NOMO-1 treated with dmso at 0.1 percent for 144 hours (cell line): ENCODE data around the gene APBA2.

Source experiments
- DNase-seq: peaks from one replicate; lab custom pipeline; 2025; ENCODE audit not compliant: unreplicated experiment; lab: John Stamatoyannopoulos, UW

The APBA2 gene

GRCh38 chr15:29128671-29129070 is 242.9 kb downstream of the APBA2 start:
- DNase-seq: no peak

DNA sequence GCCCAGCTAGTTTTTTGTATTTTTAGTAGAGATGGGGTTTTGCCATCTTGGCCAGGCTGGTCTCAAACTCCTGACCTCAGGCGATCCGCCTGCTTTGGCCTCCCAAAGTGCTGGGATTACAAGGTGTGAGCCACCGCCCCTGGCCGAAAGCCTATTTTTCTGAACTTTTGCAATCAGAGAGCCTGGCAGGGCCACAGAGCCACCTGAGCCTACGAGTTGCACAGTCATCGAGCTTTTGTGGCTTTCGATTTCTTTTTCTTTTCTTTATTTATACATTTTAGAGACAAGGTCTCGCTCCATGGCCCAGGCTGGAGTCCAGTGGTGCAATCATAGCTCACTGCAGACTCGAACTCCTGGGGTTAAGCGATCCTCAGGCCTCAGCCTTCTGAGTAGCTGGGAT is 243.4 kb downstream of the APBA2 start:
- no peak for DNase-seq

DNA sequence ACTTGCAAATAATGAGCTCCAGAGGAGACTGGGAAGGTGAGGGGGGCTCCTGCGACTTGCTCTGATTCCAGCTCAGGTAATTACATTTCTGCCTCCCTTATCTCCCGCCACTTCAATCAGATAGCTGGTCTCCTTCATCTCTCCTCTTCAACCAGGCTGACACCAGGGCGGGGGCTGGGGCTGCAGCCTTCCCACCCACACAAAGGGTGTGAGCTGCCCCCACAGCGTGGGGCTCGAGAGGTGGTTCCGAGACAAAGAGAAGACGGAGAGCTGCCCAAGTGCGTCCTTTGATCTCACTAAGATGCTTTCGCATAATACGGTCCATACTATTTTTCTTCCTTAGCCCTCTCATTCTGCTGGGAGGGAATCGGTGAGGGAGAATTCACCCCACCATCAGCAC is 244.2 kb downstream of the APBA2 start:
- DNase-seq: no peak

GRCh38 chr15:29130476-29130875 is 244.7 kb downstream of the APBA2 start:
- DNase-seq: no peak

- no peak for DNase-seq
Observed at GRCh38 chr15:29130951-29131839, 245.4 kb downstream of the APBA2 start.

DNA sequence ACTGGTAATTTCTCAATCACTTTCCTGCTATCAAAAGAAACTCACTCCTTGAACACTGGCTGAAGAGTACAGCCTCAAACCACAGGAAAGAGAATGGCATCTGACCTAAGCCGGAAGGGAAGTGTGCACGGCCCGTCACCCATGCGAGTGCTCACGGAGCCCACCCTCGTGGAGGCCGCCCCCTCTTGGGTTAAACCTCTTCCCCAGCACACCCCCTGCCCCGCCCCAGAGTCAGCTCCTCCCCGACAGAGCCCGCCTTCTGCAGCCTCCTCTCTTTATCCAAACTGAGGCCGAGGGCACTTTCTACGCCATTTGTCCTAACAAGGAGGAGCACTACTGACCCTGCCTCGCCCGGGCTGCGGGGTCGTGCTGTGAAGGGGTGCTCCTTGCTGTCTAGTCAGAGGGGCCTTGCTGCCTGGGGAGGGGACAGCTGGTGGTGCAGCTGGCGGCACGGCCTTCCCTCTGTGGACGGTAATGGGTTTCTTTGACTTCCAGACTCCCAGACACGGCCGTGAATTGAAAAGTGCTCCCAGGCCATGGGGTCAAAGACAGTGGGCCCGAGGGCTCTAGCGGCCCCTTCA is 246.2 kb downstream of the APBA2 start:
- no peak for DNase-seq

DNA sequence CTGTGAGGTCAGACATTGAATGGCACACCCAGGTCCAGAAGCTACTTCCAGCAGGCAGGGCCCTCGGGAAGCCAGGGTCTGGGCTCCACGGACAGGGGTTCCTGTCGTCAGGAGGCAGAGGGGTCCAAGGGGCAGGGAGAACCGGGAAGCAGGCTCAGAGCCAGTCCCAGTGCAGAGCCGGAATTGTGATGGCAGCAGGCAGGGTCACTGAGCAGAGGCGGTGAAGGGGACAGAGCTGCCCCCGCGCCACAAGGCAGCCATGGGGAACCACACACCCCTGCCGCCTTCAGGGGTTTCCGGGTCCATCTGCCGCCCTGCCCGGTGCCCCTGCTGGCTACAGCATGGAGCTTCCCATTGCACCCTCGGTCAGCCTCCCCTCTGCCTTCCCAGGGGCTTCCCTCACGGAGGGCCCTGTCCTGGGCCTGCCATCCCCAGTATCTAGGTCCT is 247.0 kb downstream of the APBA2 start:
- no peak for DNase-seq

DNA sequence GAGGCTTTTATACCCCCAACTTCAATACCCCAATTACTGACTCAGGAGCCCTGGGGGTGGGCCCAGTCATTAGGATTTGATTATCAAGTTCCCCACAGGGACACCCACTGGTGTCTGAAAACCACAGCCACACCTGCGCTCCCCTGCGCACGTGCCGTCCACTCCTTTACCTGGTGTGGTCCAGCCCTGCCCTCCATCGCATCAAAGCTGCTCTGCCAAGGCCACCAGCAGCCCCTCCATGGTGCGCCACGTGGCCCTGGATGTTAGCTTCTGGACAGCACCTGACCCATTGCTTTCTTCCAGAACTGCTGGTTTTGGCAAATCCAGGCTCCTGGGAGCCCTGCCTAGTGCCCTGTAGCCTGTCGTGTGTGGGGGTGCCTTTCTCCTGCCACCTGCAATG is 247.5 kb downstream of the APBA2 start:
- no peak for DNase-seq

DNA sequence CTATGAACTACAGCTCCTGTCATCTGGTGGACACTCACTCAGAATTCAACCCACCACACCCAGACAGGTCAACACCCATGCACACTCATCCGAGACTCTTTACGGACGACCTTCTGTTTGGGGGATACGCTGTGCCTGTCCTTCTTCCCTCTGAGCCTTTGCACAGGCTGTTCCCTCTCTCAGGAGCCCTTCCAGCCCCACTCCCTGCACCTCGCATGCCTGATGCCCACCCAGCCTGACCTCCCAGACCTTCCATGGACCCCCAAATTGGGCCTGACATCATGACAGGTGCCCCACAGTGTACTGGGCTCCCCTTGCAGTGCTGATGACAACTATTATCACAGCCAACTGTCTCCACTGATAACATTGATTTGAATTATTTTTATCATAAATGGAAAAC is 248.0 kb downstream of the APBA2 start:
- no peak for DNase-seq

DNA sequence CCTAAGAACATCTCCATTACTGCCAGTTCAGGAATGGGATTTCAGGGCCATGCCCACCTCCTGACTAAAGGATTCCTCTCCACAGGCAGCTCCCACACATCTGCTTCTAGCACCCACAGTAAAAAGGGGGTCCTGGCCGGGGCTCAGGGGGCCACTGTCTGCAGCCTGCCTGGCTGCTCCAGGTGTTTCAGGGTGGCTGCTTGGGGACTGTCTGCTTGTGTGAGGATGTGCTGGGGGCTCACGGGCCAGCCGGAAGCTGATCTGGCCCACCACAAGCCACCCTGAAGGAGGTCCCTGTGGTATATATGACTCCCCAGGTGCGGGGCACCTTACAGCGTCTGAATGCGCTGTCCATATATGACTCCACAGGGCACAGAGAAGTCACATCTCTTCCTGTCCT is 248.5 kb downstream of the APBA2 start:
- DNase-seq: no peak

- no peak for DNase-seq
Observed at GRCh38 chr15:29134641-29135308, 249.0 kb downstream of the APBA2 start.

DNA sequence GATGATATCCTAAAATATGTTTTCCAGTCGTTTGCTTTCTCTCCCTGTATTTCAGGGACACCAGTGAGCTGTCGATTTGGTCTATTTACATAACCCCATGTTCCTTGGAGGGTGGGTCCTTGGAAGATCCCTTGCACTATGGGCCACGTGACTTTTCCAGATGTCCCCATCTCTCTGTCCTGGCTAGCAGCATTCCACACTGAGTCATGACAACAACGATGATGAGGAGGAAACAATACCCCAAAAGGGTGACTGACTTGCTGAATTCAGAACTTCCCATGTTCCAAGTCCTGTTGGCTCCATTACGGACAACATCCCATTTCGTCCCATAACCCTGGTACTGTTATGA is 249.5 kb downstream of the APBA2 start:
- no peak for DNase-seq

DNA sequence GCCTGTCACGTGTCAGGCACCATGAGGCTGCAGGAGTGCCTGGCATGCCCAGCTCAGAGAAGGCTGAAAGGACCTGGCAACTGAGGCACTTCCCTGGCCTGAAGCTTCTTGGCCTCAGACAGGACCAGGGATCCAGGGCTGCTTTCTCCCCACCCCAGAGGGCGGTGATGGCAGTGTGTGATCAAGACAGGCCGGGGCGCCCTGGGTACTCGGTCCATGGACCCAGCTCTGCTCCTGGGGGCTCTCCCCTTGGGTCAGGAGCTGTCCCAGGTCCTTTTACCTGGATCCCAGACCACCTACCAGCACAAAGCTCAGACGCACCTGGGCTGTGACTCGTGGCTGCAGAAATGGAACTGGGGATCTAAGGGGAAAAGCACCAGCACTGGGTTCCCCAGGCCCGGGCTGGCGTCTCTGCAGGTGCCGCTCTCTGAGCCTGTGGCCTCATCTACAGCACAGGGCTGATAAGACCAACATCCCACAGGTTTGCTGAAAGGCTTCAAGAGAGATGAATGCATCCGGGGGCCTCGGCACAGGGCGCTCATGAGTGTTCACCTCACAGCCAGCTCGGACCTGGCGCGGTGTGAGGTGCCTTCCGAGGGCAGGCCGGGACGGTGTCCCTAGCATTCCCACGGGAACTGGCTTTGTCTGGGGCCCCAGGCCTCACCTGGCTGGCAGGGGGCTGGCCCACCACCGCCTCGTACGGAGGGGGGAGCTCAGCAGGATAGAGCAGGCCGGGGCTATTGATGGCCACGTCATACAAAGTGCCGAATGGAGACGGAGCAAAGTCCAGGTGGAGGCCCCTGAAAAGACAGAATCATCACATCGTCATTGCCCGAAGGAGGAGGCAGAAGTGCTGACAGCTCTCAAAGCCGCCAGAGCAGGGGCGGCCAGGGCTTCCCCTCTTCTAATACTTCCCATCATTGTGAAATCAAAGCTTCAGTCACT is 250.2 kb downstream of the APBA2 start:
- DNase-seq: no peak

- no peak for DNase-seq
Observed at GRCh38 chr15:29138260-29138659, 252.5 kb downstream of the APBA2 start.

- no peak for DNase-seq
Observed at GRCh38 chr15:29139072-29139471, 253.3 kb downstream of the APBA2 start.

- no peak for DNase-seq
Observed at GRCh38 chr15:29139540-29140459, 254.0 kb downstream of the APBA2 start.

- no peak for DNase-seq
Observed at GRCh38 chr15:29140475-29141307, 254.9 kb downstream of the APBA2 start.

- no peak for DNase-seq
Observed at GRCh38 chr15:29141308-29142128, 255.7 kb downstream of the APBA2 start.
